SIG-M5 (cell line): ENCODE measurements around the gene OPCML.

ENCODE experiments used
- DNase-seq: peaks from one replicate; lab custom pipeline; 2025; lab: John Stamatoyannopoulos, UW

The OPCML gene

GRCh38 chr11:132658696-132659095, 873.6 kb downstream of the OPCML start:
- DNase-seq = no peak

- no peak for DNase-seq
Observed at GRCh38 chr11:132658004-132658403, 874.3 kb downstream of the OPCML start.

DNA sequence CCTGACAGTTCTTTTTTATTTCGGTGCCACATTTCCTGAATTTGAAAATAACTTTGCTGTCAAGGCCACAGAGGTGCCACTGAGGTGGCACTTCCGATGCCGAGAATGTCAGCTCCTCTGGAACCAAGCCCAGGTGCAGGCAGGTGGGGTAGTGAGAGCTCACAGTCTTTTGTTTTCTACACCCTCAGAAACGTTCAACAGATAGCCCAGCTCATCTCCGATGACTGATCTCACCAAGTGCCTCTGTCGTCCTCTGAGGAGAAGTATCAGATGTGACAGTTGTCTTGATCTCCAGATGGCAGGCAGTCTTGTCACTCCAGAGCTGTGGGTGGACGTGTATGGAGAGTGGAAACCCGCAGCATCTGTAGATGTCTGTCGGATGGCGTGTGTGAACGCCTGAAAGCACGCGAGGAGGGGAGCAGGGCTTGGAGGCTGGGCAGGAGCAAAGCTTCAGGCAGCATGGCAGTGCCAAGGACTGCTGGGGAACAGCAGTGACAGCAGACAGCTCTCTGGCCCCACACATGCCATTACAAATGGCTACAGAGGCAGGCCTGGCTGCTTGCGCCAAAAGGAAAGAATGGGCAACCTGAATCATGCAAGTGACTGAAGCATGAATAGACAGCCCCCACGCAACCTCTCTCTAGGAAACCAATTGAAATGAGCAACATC, 877.0 kb downstream of the OPCML start:
- DNase-seq = no peak

GRCh38 chr11:132653237-132653636, 879.1 kb downstream of the OPCML start:
- no peak for DNase-seq

DNA sequence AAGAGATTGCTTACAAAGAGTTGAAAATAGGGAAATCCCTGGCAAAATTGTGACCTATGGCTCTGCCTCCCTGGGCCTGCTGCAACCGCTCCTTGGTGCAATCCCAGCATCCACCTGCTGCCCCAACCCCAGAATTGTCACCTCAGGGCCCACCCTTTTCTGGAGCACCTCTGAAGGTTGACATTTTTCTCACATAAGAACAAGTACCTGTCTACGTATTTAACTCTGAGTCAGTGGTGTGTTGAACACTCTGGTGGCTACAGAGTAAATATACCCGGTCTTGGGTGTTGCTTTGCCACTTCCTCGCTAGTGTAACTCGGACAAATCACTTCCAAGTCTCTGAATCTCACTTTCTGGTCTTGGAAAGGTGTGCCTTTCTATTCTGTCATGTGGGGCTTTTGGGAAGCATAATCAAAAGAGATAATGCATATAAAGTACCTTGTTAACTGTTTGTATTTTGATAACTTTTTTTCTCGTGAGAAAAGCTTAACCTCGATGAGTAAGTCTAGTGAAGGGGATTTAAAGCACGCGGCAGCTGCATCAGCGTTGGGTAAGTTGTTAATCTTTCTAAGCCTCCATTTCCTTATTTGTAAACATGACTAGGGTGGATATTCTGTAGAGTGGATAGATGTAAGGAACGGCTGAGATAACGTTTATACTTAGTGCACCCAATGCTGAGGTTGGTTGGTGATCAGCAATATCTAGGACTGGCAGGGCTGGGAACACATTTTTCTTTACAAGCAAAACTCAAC, 881.2 kb downstream of the OPCML start:
- no peak for DNase-seq

GRCh38 chr11:132649277-132649676, 883.0 kb downstream of the OPCML start:
- no peak for DNase-seq

DNA sequence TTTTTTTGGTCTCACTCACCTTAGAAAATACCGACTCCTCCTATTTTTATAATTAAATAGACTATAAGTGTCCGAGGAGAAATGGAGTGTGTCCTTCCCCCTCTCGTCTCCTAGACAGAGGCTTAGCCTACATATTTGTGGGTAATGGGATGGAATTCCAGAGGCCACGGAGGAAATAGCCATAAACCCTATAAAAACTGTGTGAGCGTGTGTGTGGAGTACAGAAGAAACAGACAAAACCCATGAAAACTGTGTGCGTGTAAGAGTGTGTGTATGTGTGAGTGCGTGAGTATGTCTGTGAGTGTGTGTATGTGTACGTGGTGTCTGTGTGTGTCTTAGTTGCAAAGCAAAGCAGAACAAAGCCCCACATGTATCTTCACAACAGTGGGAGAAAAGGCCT, 883.5 kb downstream of the OPCML start:
- DNase-seq = no peak

GRCh38 chr11:132646890-132647289, 885.4 kb downstream of the OPCML start:
- DNase-seq = no peak

GRCh38 chr11:132644520-132645239, 887.6 kb downstream of the OPCML start:
- no peak for DNase-seq

DNA sequence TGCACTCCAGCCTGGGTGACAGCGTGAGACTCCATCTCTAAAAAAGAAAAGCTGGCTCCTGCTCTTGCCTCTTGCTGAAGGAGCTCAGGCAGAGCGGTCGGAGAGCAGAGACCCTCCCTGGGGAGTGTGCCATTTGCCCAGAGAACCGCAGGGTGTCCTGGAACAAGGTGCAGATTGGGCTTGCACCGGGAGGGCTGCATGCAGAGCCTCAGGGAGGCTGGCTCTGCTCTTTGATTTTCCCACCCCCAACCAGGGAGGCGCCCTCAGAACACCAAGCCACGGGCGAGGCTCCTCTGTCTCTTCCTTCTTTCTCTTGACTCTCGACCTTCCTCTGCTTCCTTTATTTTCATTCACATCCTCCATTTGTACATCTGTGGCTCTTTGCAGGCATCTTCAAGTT, 889.1 kb downstream of the OPCML start:
- DNase-seq = no peak

DNA sequence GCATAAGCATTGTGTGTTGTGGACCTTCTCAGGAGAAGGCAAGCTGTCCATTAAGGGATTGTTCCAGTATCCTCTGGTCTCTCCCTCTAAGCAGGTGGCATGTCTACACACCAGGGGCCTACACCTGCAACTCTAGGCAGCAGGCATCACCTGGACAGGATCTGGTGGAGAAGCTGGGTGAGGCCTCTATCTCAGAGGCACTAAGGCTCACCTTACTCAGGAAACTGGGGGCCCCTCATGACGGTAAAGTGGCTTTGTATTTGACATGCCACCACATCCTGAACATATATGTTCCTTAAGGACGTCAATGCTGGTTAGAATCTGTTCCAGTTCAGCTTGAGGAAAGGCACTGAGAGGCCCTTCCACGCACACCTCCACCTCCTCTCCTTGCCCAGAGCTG, 891.3 kb downstream of the OPCML start:
- DNase-seq = no peak

GRCh38 chr11:132639986-132640385, 892.3 kb downstream of the OPCML start:
- no peak for DNase-seq

DNA sequence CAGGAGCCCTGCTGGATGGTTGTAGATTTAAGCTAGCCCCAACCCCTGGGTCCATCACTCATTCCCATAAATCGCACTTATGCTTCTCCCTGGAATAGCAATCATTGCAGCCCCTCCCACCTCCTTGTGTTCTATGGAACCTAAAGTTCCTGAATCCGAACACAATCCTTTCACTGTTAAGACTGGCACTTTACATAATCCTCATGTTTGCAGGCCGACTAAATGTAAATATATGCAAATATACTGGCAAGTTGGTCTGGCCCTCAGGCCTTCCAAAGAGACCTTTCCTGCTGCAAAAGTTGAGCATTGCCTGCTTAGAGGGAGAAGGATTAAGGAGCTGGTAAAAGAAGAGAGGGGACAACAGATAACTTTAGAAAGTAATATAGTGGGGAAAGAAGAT, 892.9 kb downstream of the OPCML start:
- no peak for DNase-seq

GRCh38 chr11:132638423-132638822, 893.9 kb downstream of the OPCML start:
- DNase-seq = no peak

GRCh38 chr11:132636523-132636922, 895.8 kb downstream of the OPCML start:
- DNase-seq = no peak

GRCh38 chr11:132632641-132633124, 899.6 kb downstream of the OPCML start:
- DNase-seq = no peak

GRCh38 chr11:132631989-132632388, 900.3 kb downstream of the OPCML start:
- DNase-seq = no peak

GRCh38 chr11:132627981-132628380, 904.3 kb downstream of the OPCML start:
- DNase-seq = no peak

- DNase-seq = no peak
Observed at GRCh38 chr11:132626446-132626845, 905.9 kb downstream of the OPCML start.

DNA sequence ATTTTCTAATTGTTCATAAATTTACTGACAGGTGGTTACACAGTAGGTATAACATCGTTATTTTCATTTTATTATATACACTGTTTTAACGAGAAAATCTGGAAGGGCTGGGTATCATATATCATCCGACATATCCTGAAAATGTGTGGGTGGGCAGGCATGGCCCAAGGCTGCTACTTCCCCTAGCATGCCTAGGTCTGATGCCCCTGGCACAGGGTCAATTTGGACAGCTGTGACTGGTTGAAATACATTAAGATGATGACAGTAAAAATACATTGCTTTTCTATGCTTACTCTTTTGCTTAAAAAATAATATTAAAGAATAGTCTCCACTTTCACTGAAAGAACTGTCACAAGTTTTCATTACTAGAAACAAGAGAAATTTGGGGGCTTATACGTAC, 908.8 kb downstream of the OPCML start:
- no peak for DNase-seq

GRCh38 chr11:132621976-132622580, 910.2 kb downstream of the OPCML start:
- no peak for DNase-seq

GRCh38 chr11:132620423-132620822, 911.9 kb downstream of the OPCML start:
- DNase-seq = no peak

DNA sequence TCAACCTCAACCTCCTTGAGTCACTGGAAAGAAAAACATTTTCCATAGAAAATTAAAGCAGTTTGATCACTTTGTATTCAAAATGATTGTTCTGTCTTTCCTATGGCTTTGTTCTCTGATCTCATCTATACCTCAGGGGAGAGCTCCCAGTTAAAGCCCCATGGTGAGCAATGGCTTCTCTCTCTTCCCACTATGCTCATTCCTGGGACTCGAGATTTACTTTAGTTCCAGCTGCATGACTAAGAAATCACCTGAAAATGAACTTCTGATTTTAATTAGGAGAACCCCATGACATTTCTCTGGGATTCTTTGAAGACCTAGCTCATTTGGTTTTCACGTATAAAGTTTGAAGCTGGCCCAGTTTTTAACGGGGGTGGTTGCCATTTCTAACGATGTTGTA, 921.5 kb downstream of the OPCML start:
- no peak for DNase-seq
